Astrocyte (in vitro differentiated cells and primary cell): ENCODE data around the gene MSX1. TPM values are rescaled to one million over a fixed set of nuclear protein-coding genes. Genes with fewer than 3 reads are reported as not detected.

ENCODE experiments used
- DNase-seq: peaks from one replicate; pipeline ENCODE4 v3.0.0-alpha.2; 2010; ENCODE audit warnings: low read depth
- FAIRE-seq: peaks from 2 replicates; lab custom pipeline; 2011; peaks lifted over from hg19 to GRCh38; lab: Jason Lieb, UNC
- H2AFZ ChIP-seq: 2 replicates; pipeline ENCODE4 v1.6.0; 2012; ENCODE audit warnings: low read depth, low read length, inconsistent platforms
- H3K27ac ChIP-seq: 2 replicates; pipeline ENCODE4 v1.5.1; 2011; ENCODE audit warnings: low read depth, low read length, inconsistent platforms
- H3K27me3 ChIP-seq: 2 replicates; pipeline ENCODE4 v1.6.0; 2011; ENCODE audit warnings: low read length, inconsistent platforms; ENCODE audit not compliant: insufficient read depth
- H3K36me3 ChIP-seq: 2 replicates; pipeline ENCODE4 v1.5.1; 2011; ENCODE audit warnings: low read length, inconsistent platforms; ENCODE audit not compliant: insufficient read depth
- H3K4me1 ChIP-seq: 2 replicates; pipeline ENCODE4 v1.5.1; 2011; ENCODE audit warnings: low read length, inconsistent platforms; ENCODE audit not compliant: insufficient read depth
- H3K4me2 ChIP-seq: 2 replicates; pipeline ENCODE4 v1.6.0; 2012; ENCODE audit warnings: low read length, inconsistent platforms
- H3K4me3 ChIP-seq: 2 replicates; pipeline ENCODE4 v1.5.1; 2011; ENCODE audit warnings: low read depth, mild to moderate bottlenecking, low read length, inconsistent platforms; ENCODE audit not compliant: insufficient read depth
- H3K79me2 ChIP-seq: 2 replicates; pipeline ENCODE4 v1.6.0; 2012; ENCODE audit warnings: mild to moderate bottlenecking, low read length, inconsistent platforms; ENCODE audit not compliant: insufficient read depth
- H3K9ac ChIP-seq: 2 replicates; pipeline ENCODE4 v1.6.0; 2012; ENCODE audit warnings: mild to moderate bottlenecking, low read length, inconsistent platforms
- H3K9me3 ChIP-seq: 2 replicates; pipeline ENCODE4 v1.5.1; 2012; ENCODE audit warnings: low read depth, mild to moderate bottlenecking, low read length, inconsistent platforms; ENCODE audit not compliant: insufficient read depth
- H4K20me1 ChIP-seq: 2 replicates; pipeline ENCODE4 v1.6.0; 2012; ENCODE audit warnings: low read length, inconsistent platforms; ENCODE audit not compliant: insufficient read depth
- H3K27ac Mint-ChIP-seq: one replicate; pipeline ENCODE4 v1.8.0; 2021; ENCODE audit warnings: mild to moderate bottlenecking, mixed read lengths; ENCODE audit not compliant: unreplicated experiment
- H3K27me3 Mint-ChIP-seq: one replicate; pipeline ENCODE4 v1.8.0; 2021; ENCODE audit warnings: low read depth, mixed read lengths; ENCODE audit not compliant: unreplicated experiment
- H3K36me3 Mint-ChIP-seq: one replicate; pipeline ENCODE4 v1.8.0; 2021; ENCODE audit warnings: low read depth, mixed read lengths; ENCODE audit not compliant: unreplicated experiment
- H3K4me1 Mint-ChIP-seq: one replicate; pipeline ENCODE4 v1.8.0; 2021; ENCODE audit warnings: low read depth, mixed read lengths; ENCODE audit not compliant: unreplicated experiment
- H3K4me3 Mint-ChIP-seq: one replicate; pipeline ENCODE4 v1.8.0; 2021; ENCODE audit warnings: mild to moderate bottlenecking, moderate library complexity, mixed read lengths; ENCODE audit not compliant: unreplicated experiment
- H3K9me3 Mint-ChIP-seq: one replicate; pipeline ENCODE4 v1.8.0; 2021; ENCODE audit warnings: mild to moderate bottlenecking, mixed read lengths; ENCODE audit not compliant: unreplicated experiment
- CTCF ChIP-seq: IDR thresholded peaks from 2 replicates; pipeline ENCODE4 v1.5.1; 2011; ENCODE audit warnings: low read depth, mild to moderate bottlenecking, inconsistent platforms, low read length, moderate library complexity; ENCODE audit not compliant: insufficient read depth
- EZH2 ChIP-seq: IDR thresholded peaks from 2 replicates; pipeline ENCODE4 v1.6.1; 2012; ENCODE audit warnings: mild to moderate bottlenecking, low read length, inconsistent platforms; ENCODE audit not compliant: insufficient read depth
- total RNA-seq: library from RNA; stranded (reverse); gene quantifications from 2 replicates; pipeline ENCODE4 v1.2.1, GENCODE V29; 2021

The MSX1 gene
- total RNA-seq, 1 donor from 2014 or later = 0.91 TPM

GRCh38 chr4:4859799-4860599 lies 534 bp downstream of the MSX1 start:
- Histone ChIP-seq H3K4me1 (peaks cover 14% of the 10 kb centered on the region), H3K9me3 (peaks cover 3% of the 10 kb centered on the region), H3K27ac (no peak overlapping the region), H3K36me3 (no peaks in the 10 kb centered on the region), H3K27me3 (peaks cover 69% of the 10 kb centered on the region), H3K79me2 (peaks cover 5% of the 10 kb centered on the region), H3K9ac (peak overlapping the region; percentile 81), H3K4me3 (peak overlapping the region; percentile 80), H2AFZ (peak overlapping the region; percentile 84), H3K4me2 (peak overlapping the region; percentile 91), H4K20me1 (peaks cover 27% of the 10 kb centered on the region)
- TF ChIP-seq CTCF (no peak), EZH2 (no peak)
- Mint-ChIP-seq H3K4me1 (peaks cover 3% of the 10 kb centered on the region), H3K9me3 (peaks cover 22% of the 10 kb centered on the region), H3K27me3 (peaks cover 81% of the 10 kb centered on the region), H3K36me3 (peaks cover 3% of the 10 kb centered on the region), H3K27ac (no peak overlapping the region), H3K4me3 (peak overlapping the region; percentile 84)
- FAIRE-seq (no peak), DNase-seq (no peak)

GRCh38 chr4:4860600-4861389 lies 1.3 kb downstream of the MSX1 start:
- peaks cover 3% of the 10 kb centered on the region for H3K4me1 Mint-ChIP-seq

More at GRCh38 chr4:4860600-4861389, 1.3 kb downstream of the MSX1 start:
- no peak for FAIRE-seq
- peak overlapping the region; percentile 81 for H3K9ac ChIP-seq
- peaks cover 3% of the 10 kb centered on the region for H3K9me3 ChIP-seq
- H2AFZ ChIP-seq = peak overlapping the region; percentile 61
- H3K27ac Mint-ChIP-seq = peak overlapping the region; percentile 69
- H3K27ac ChIP-seq = no peak overlapping the region
- no peak for DNase-seq
- H3K4me1 ChIP-seq = peaks cover 16% of the 10 kb centered on the region
- H3K9me3 Mint-ChIP-seq = peaks cover 21% of the 10 kb centered on the region
- peak overlapping the region; percentile 91 for H3K4me2 ChIP-seq
- peaks cover 69% of the 10 kb centered on the region for H3K27me3 ChIP-seq
- H3K4me3 Mint-ChIP-seq = peak overlapping the region; percentile 84
- H3K36me3 Mint-ChIP-seq = peaks cover 5% of the 10 kb centered on the region
- peak overlapping the region; percentile 80 for H3K4me3 ChIP-seq
- H3K79me2 ChIP-seq = peaks cover 5% of the 10 kb centered on the region
- TF ChIP-seq EZH2 (peak; percentile 24), CTCF (no peak)
- peaks cover 79% of the 10 kb centered on the region for H3K27me3 Mint-ChIP-seq
- peaks cover 27% of the 10 kb centered on the region for H4K20me1 ChIP-seq
- no peaks in the 10 kb centered on the region for H3K36me3 ChIP-seq
